ENCODE data around the gene TRIM5.

DNA sequence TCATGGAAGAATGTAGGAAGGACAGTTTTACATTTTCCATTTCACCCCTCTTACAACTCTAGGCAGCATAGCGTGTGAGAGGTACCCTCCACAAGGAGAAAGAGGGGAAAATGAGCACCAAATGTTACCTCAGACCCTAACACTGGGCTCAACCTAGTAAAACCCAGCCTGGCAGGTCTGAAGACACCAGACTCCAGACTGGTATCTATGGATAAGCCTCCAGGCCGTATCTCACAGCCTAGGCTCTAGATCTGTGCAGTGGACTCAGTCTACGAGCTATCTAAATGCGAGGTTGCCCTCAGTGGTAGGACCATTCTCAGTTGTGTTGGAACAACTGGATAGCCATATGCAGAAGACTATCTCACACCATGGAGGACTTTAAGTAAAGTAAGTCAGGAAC lies 10.5 kb downstream of the TRIM5 start:
- TF ChIP-seq, protein P1, sequence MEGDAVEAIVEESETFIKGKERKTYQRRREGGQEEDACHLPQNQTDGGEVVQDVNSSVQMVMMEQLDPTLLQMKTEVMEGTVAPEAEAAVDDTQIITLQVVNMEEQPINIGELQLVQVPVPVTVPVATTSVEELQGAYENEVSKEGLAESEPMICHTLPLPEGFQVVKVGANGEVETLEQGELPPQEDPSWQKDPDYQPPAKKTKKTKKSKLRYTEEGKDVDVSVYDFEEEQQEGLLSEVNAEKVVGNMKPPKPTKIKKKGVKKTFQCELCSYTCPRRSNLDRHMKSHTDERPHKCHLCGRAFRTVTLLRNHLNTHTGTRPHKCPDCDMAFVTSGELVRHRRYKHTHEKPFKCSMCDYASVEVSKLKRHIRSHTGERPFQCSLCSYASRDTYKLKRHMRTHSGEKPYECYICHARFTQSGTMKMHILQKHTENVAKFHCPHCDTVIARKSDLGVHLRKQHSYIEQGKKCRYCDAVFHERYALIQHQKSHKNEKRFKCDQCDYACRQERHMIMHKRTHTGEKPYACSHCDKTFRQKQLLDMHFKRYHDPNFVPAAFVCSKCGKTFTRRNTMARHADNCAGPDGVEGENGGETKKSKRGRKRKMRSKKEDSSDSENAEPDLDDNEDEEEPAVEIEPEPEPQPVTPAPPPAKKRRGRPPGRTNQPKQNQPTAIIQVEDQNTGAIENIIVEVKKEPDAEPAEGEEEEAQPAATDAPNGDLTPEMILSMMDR (IDR thresholded peaks at IDR 0.05), result no peak
- no peak for TF ChIP-seq POLR2A (IDR thresholded peaks at IDR 0.05)
